HG02884 (cell line): ENCODE results near the gene COPG2.
"Not testable (repeated sequence)": the region's sequence is repeated elsewhere in the genome, so short reads cannot be mapped to it uniquely, and the experiment has no call there.

Experiments
- ATAC-seq: cut with Tn5 transposase; IDR thresholded peaks from one replicate; pipeline ENCODE4 v1.9.1; 2021; ENCODE audit warnings: mild to moderate bottlenecking, moderate library complexity; ENCODE audit not compliant: unreplicated experiment

The COPG2 gene, protein sequence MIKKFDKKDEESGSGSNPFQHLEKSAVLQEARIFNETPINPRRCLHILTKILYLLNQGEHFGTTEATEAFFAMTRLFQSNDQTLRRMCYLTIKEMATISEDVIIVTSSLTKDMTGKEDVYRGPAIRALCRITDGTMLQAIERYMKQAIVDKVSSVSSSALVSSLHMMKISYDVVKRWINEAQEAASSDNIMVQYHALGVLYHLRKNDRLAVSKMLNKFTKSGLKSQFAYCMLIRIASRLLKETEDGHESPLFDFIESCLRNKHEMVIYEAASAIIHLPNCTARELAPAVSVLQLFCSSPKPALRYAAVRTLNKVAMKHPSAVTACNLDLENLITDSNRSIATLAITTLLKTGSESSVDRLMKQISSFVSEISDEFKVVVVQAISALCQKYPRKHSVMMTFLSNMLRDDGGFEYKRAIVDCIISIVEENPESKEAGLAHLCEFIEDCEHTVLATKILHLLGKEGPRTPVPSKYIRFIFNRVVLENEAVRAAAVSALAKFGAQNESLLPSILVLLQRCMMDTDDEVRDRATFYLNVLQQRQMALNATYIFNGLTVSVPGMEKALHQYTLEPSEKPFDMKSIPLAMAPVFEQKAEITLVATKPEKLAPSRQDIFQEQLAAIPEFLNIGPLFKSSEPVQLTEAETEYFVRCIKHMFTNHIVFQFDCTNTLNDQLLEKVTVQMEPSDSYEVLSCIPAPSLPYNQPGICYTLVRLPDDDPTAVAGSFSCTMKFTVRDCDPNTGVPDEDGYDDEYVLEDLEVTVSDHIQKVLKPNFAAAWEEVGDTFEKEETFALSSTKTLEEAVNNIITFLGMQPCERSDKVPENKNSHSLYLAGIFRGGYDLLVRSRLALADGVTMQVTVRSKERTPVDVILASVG

DNA sequence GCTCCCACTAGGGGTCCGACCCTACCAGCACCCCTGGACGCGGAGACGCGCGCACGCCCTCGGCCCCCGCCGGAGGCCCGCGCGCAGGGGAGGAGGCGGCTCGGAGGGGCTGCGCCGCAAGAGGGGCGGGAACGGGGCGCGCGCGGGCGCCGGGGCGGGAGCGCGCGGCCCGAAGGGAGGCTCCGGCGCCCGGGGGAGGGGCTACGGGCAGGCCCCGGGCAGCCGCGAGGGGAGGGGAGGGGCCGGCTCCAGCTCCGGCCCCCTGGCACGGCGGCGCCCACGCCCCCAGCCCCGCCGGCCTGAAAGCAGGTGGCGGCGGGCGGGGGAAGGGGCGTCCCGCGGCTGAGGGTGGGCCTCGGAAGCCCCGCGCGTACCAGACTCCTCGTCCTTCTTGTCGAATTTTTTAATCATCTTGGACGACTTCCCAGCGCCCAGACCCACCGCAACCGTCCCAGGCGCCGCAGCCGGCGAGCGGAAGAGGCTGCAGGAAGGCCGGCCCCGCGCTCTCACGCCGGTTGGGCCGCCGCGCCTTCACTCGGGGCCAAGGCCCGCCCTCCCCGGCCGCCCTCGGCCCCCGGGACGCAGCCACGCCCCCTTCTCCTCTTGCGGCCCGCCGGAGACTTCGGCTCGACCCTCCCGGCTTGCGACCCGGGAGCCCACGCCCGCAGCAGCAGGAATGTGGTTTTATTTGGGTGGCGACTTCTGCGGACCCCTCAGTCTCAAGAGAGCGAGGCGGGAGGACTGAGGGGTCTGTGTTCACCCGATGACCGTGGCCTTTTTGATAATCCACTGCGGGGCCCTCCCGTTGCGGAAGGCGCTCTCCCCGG lies at the start of gene COPG2:
Gene COPG2 (minus strand): TSS at position 491 of the 827 bp plus-strand sequence. CDS start 80 bp downstream, at position 411.
- ATAC-seq, result peak; percentile 91

DNA sequence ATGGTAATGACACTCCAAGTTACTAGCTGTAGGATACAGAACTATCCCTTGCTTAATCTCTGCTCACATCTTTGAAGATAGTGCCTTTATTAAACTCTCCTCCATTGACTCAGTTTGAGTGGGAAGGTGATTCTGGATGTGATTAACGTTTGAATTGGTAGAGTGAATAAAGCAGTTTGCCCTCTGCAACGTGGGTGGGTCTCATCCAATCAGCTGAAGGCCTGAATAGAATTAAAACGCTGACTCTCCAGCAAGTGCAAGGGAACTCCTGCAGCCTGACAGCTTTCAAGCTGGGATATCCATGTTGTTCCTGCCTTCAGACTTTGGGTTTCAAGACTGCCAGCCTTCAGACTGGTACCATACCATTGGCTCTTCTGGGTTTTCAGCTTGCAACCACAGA lies 43.9 kb upstream of the COPG2 start:
- ATAC-seq, result no peak

DNA sequence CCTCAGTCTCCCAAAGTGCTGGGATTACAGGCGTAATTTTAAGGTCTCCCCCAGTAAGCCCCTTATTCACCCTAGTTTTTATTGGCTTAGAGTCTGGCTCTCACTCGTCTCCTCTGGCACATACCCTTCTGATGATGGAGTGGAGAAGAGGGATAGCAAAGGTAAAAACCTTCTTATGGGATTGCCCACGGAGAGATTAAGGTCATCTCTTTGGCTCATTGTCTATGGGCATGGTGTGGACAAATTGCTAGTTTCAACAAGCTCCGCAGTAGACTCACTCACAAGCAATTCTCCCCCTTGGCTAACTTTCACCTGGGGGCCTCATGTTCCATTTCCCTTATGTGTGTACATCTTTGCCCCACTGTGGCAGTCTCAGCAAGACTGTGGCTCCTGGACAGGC lies 40.2 kb upstream of the COPG2 start:
- ATAC-seq, result no peak

DNA sequence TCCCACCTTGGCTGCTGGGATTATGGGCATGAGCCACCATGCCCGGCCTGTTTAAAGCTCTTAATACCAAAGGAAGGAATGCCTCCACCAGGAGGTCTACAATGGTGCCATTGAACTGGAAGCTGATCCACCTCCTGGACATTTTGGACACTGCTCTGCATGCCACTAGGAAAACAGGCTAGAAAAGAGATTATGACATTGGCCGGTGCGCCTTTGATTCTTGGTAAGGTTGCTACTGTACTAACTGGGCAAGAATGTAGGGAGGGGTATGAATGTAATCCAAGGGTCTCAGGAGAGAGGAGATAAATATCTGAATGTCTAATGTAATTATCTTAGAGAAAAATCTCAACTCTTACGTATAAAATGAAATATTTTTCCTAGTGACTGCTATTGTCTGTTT lies 39.5 kb upstream of the COPG2 start:
- ATAC-seq, result no peak

- ATAC-seq, result no peak
Observed at GRCh38 chr7:130703851-130704250, 35.3 kb upstream of the COPG2 start.

DNA sequence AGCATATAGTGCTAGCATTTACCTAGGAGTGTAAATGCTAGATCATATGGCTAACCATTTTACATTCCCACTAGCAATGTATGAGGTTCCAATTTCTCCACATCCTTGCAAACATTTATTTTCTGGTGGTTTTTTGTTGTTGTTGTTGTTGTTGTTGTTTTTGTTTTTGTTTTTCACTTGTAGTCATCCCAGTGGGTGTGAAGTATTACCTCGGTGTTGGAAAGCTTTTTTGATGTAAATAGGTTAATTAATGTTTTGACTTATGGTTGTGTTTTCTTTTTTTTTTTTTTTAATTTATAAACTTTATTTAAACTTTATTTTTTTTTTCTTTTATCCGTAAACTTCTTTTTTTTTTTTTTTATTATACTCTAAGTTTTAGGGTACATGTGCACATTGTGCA lies 33.1 kb upstream of the COPG2 start:
- ATAC-seq, result no peak

DNA sequence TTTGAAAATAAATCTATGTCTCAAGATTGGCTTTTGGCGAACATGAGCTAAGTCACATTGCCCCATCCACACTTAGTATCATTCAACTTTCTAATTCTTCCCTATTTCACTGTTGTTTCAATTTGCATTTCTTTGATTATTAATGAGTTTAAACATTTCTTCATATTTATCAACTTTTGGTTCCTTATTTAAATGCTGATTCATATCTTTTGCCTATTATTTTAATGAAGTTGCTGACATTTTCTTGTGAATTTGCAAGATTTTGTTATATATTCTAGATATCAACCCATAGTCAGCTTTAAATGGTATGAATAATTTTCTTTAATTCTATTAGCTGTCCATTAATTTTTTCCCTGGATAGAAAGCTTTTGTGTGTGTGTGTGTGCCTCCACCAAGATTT lies 32.2 kb upstream of the COPG2 start:
- no peak for ATAC-seq

GRCh38 chr7:130699686-130700085 lies 31.1 kb upstream of the COPG2 start:
- ATAC-seq, result no peak

- ATAC-seq, result no peak
Observed at GRCh38 chr7:130697820-130698219, 29.3 kb upstream of the COPG2 start.

DNA sequence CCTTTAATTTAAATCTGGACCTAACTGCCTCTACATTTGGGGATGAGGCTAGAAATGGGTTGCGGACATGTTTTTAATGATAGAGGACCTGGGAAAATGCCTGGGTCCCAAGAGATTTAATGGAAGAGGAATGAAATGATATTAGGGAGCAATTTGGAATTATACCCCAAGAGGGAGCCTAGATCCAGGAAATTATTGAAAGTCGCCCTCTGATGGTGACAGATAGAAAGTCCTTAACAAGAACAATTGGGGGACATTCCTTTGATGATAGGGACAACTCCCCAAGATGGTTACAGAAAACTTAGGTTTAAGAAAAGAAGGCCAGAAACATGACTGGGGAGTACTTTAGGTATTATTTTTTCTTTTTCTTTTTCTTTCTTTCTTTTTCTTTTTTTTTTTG lies 27.3 kb upstream of the COPG2 start:
- ATAC-seq, result no peak

- not testable (repeated sequence) for ATAC-seq
Observed at GRCh38 chr7:130692396-130692795, 23.8 kb upstream of the COPG2 start.

GRCh38 chr7:130689683-130690082 lies 21.1 kb upstream of the COPG2 start:
- ATAC-seq, result no peak

GRCh38 chr7:130683026-130683425 lies 14.5 kb upstream of the COPG2 start:
- no peak for ATAC-seq

DNA sequence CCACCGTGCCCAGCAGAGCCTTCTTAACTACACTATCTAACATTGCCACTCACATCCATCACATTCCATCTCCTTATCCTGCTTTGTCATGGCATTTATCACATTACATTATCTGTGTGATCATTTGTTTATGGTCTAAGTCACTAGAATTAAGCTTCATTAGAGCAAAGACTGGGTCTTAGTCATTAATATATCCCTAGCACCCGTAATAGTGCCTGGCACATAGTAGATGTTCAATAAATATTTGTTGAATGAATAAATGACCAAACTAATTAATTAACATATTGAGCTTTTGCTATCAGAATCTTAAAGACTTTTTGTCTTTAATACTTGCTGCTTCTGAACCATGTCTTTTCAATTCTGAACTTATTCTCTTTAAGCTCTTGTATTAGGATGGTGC lies 5.9 kb upstream of the COPG2 start:
- no peak for ATAC-seq

DNA sequence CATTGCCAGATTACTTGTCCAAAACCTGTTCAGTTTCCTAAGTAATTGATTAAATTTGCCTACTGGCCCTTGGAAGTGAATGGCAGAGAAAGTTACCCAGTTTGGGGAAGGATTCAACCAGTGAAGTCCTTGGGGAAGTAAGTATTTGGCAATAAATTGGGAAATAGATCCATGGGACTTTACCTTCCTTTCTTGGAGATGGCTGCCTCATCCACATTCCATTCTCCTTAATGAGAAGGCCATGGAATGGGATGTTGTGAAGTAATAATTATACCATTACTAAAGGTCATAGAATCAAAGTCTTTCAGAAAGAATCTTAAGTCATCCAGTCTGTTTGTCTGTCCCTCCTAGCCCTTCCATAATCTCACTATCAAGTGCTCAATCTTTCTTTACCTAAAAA lies 4.5 kb upstream of the COPG2 start:
- no peak for ATAC-seq

DNA sequence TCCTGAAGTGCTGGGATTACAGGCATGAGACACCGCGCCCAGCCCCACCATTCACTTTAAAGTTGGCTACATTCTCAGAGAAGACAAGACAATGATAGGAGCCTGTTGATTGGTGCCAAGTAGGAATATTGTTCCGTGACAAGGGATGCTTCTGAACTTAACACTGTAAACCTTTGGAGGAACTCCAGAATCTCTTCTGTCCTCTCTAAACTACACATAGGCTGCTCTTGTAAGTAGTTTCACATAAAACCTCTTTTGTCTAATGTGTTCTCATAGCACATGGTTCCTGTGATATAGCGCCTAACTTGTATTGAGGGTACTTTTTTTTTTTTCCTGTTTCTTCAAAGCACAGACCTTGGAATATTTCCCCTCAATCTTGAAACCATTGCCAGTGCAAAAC lies 3.6 kb upstream of the COPG2 start:
- no peak for ATAC-seq

DNA sequence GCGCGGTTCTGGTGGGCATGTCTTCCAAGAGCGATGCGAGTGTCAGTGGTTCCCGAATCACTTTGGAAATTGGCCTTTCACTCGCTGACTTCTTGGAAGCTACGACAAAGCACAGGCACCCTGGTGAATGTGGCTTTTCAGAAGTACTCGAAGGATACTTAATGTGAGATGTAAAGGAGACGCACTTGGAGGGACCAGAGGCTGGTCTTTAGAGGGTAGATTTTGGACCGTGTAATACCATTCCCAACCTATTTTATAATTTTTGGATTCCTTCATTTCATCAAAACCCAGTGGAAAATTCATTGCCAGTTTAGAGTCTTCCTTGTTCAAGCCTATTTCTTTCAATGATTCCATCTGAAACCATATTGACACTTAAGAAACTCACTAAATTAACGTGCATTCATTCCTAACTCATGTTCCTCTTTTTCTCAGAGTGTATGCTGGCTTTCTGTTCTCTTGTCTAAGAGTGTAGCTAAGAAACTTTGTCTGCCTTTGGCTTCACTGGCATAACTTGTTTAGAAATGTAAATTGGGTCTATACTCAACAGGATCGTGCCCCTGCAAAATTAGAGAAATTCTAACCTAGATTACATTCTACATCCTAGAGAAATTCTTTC lies 645 bp upstream of the COPG2 start:
- ATAC-seq, result no peak

- no peak for ATAC-seq
Observed at GRCh38 chr7:130667593-130668257, 823 bp downstream of the COPG2 start.

DNA sequence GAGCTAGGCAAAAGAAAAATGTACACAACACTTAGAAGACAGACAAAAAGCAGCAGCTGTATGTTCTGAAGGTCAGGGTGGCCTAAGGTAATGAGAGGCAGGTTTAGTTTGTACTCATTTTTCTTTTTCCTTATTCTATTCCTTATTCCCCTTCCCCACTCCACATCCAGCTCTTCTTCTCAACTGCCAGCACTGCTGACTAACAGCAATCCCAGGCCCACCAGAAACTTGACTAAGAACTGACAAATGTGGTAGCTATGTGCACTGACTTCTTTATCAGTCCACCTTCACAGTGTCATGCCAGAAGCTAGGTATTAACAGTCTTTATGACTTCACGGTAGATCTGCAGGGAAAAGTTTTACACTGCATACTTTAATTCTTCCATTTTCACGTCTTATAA lies 6.1 kb downstream of the COPG2 start:
- no peak for ATAC-seq

DNA sequence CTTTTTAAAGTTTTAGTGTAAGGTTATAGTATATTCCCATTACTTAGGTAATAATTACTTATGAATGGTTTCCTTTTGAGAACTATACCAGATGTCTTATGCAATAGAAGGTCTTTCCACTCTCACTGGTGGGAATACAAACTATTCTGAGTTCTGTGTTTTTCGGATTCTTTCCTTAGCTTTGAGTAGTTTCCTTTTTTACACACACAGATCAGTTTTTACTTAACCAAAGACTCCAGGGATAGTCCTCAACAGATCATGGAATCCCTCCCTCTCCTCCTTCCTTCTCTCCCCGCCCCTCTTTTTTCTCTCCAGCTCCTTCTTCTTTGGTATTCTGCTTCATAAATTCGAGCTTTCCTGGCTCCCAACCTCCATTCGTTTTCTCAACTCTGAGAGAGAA lies 13.3 kb downstream of the COPG2 start:
- ATAC-seq, result no peak
